Measurements from ENCODE around the gene RBM10.
A peak's percentile ranks its signal among the peaks of the same experiment; 100 is the strongest.

Gene RBM10

GRCh38 chrX:47175588-47175980, 30.6 kb downstream of the RBM10 start:
- no peak for DNase-seq

- DNase-seq: no peak
These were observed 31.2 kb downstream of the RBM10 start for GRCh38 chrX:47176101-47176740.

- no peak for DNase-seq
These were observed 32.1 kb downstream of the RBM10 start for GRCh38 chrX:47177079-47177478.

GRCh38 chrX:47178337-47178736, 33.3 kb downstream of the RBM10 start:
- no peak for DNase-seq

GRCh38 chrX:47179221-47179927, 34.4 kb downstream of the RBM10 start:
- DNase-seq: peak; percentile 52

GRCh38 chrX:47179928-47180255, 34.9 kb downstream of the RBM10 start:
- no peak for DNase-seq

GRCh38 chrX:47180346-47180745, 35.3 kb downstream of the RBM10 start:
- DNase-seq: no peak

GRCh38 chrX:47181301-47181700, 36.3 kb downstream of the RBM10 start:
- no peak for DNase-seq

- no peak for DNase-seq
These were observed 37.2 kb downstream of the RBM10 start for GRCh38 chrX:47182106-47182700.

GRCh38 chrX:47184486-47184885, 39.5 kb downstream of the RBM10 start:
- no peak for DNase-seq

GRCh38 chrX:47185241-47185640, 40.2 kb downstream of the RBM10 start:
- DNase-seq: no peak

GRCh38 chrX:47186096-47186740, 41.2 kb downstream of the RBM10 start:
- no peak for DNase-seq

GRCh38 chrX:47187106-47187677, 42.2 kb downstream of the RBM10 start:
- no peak for DNase-seq

- no peak for DNase-seq
These were observed 44.9 kb downstream of the RBM10 start for GRCh38 chrX:47189906-47190305.

GRCh38 chrX:47190445-47191269, 45.6 kb downstream of the RBM10 start:
- DNase-seq: peak; percentile 83

GRCh38 chrX:47191331-47191730, 46.3 kb downstream of the RBM10 start:
- DNase-seq: no peak

- DNase-seq: no peak
These were observed 46.9 kb downstream of the RBM10 start for GRCh38 chrX:47191806-47192401.

- DNase-seq: peak; percentile 83
These were observed 48.6 kb downstream of the RBM10 start, which contains the start of gene UBA1 for GRCh38 chrX:47193475-47194193. TSS of gene UBA1 (plus strand) at chrX:47193829. CDS start at chrX:47198803, 4,974 bp downstream.

GRCh38 chrX:47194194-47194787, 49.3 kb downstream of the RBM10 start:
- no peak for DNase-seq

GRCh38 chrX:47196098-47196497, 51.1 kb downstream of the RBM10 start:
- no peak for DNase-seq

- no peak for DNase-seq
These were observed 52.5 kb downstream of the RBM10 start for GRCh38 chrX:47197526-47197925.
